ENCODE results near the gene GRIP1. TPM values are rescaled to one million over a fixed set of nuclear protein-coding genes. Genes with fewer than 3 reads are reported as not detected.

The GRIP1 gene
- total RNA-seq, 1 experiment from 2014 or later: 0.23 TPM

- Mint-ChIP-seq H3K27ac (ENCODE audit: unreplicated experiment) (no peak overlapping the region), H3K9me3 (ENCODE audit: unreplicated experiment) (no peaks in the 10 kb centered on the region), H3K4me3 (ENCODE audit: unreplicated experiment) (no peak overlapping the region), H3K4me1 (ENCODE audit: low read depth, unreplicated experiment) (no peaks in the 10 kb centered on the region), H3K27me3 (ENCODE audit: insufficient read depth, unreplicated experiment) (peaks cover 9% of the 10 kb centered on the region), H3K36me3 (ENCODE audit: insufficient read depth, unreplicated experiment) (no peaks in the 10 kb centered on the region)
- intact Hi-C loops (cut with micrococcal nuclease; ENCODE audit: unreplicated experiment): no loop called here
- no peak for DNase-seq
- Histone ChIP-seq H3K36me3 (ENCODE audit: control insufficient read depth, insufficient read depth, low read length) (no peaks in the 10 kb centered on the region), H3K4me1 (no peaks in the 10 kb centered on the region), H3K9me3 (no peaks in the 10 kb centered on the region), H3K4me3 (ENCODE audit: low read depth, low read length) (no peak overlapping the region), H3K27me3 (replicated peaks; ENCODE audit: control insufficient read depth, insufficient read depth, low read length) (no peaks in the 10 kb centered on the region)
- CTCF ChIA-PET: no interaction called here
- no TSS peak for BruUV-seq (replicated peaks)
- POLR2A ChIA-PET: no interaction called here
- no peak for TF ChIP-seq CTCF (IDR thresholded peaks at IDR 0.05; ENCODE audit: insufficient read depth in 1 of 2, low read depth in 1 of 2, low read length in 1 of 2, severe bottlenecking in 1 of 2, unreplicated experiment in 1 of 2)
Observed at GRCh38 chr12:66653796-66654195, 25.1 kb downstream of the GRIP1 start.

- Mint-ChIP-seq H3K4me3 (ENCODE audit: unreplicated experiment) (no peak overlapping the region), H3K27me3 (ENCODE audit: insufficient read depth, unreplicated experiment) (peaks cover 5% of the 10 kb centered on the region), H3K36me3 (ENCODE audit: insufficient read depth, unreplicated experiment) (no peaks in the 10 kb centered on the region), H3K9me3 (ENCODE audit: unreplicated experiment) (no peaks in the 10 kb centered on the region), H3K27ac (ENCODE audit: unreplicated experiment) (no peak overlapping the region), H3K4me1 (ENCODE audit: low read depth, unreplicated experiment) (no peaks in the 10 kb centered on the region)
- POLR2A ChIA-PET: no interaction called here
- Histone ChIP-seq H3K27me3 (replicated peaks; ENCODE audit: control insufficient read depth, insufficient read depth, low read length) (no peaks in the 10 kb centered on the region), H3K36me3 (ENCODE audit: control insufficient read depth, insufficient read depth, low read length) (no peaks in the 10 kb centered on the region), H3K4me1 (no peaks in the 10 kb centered on the region), H3K9me3 (no peaks in the 10 kb centered on the region), H3K4me3 (ENCODE audit: low read depth, low read length) (no peak overlapping the region)
- CTCF ChIA-PET: no interaction called here
- DNase-seq: no peak
- TF ChIP-seq CTCF (IDR thresholded peaks at IDR 0.05; ENCODE audit: insufficient read depth in 1 of 2, low read depth in 1 of 2, low read length in 1 of 2, severe bottlenecking in 1 of 2, unreplicated experiment in 1 of 2): no peak
- no TSS peak for BruUV-seq (replicated peaks)
- intact Hi-C loops (cut with micrococcal nuclease; ENCODE audit: unreplicated experiment): no loop called here
Observed at GRCh38 chr12:66648033-66648735, 30.7 kb downstream of the GRIP1 start.

- H3K4me3 Mint-ChIP-seq (ENCODE audit: unreplicated experiment): no peak overlapping the region
- H3K27ac Mint-ChIP-seq (ENCODE audit: unreplicated experiment): no peak overlapping the region
- H3K4me1 ChIP-seq: no peaks in the 10 kb centered on the region
- CTCF ChIA-PET: no interaction called here
- H3K4me1 Mint-ChIP-seq (ENCODE audit: low read depth, unreplicated experiment): no peaks in the 10 kb centered on the region
- DNase-seq: no peak
- no TSS peak for BruUV-seq (replicated peaks)
- H3K27me3 ChIP-seq (replicated peaks; ENCODE audit: control insufficient read depth, insufficient read depth, low read length): no peaks in the 10 kb centered on the region
- intact Hi-C loops (cut with micrococcal nuclease; ENCODE audit: unreplicated experiment): no loop called here
- no peaks in the 10 kb centered on the region for H3K36me3 Mint-ChIP-seq (ENCODE audit: insufficient read depth, unreplicated experiment)
- H3K9me3 Mint-ChIP-seq (ENCODE audit: unreplicated experiment): no peaks in the 10 kb centered on the region
- peaks cover 1% of the 10 kb centered on the region for H3K27me3 Mint-ChIP-seq (ENCODE audit: insufficient read depth, unreplicated experiment)
- H3K9me3 ChIP-seq: no peaks in the 10 kb centered on the region
- POLR2A ChIA-PET: no interaction called here
- no peaks in the 10 kb centered on the region for H3K36me3 ChIP-seq (ENCODE audit: control insufficient read depth, insufficient read depth, low read length)
- H3K4me3 ChIP-seq (ENCODE audit: low read depth, low read length): no peak overlapping the region
- TF ChIP-seq CTCF (IDR thresholded peaks at IDR 0.05; ENCODE audit: insufficient read depth in 1 of 2, low read depth in 1 of 2, low read length in 1 of 2, severe bottlenecking in 1 of 2, unreplicated experiment in 1 of 2): no peak
Observed at GRCh38 chr12:66647034-66647691, 31.7 kb downstream of the GRIP1 start.
